Muscle of leg (tissue), 11 donors: Measurements from ENCODE around the gene SRMS. TPM values are rescaled to one million over a fixed set of nuclear protein-coding genes. Genes with fewer than 3 reads are reported as not detected.
"Not testable (repeated sequence)": the region's sequence is repeated elsewhere in the genome, so short reads cannot be mapped to it uniquely, and the experiment has no call there.

Source experiments
- DNase-seq: peaks from one replicate; pipeline ENCODE4 v3.0.0; 2013
- H3K27ac ChIP-seq: one replicate; pipeline ENCODE4 v1.5.1; 2013; ENCODE audit warnings: mild to moderate bottlenecking, low read length, control low read depth
- H3K27me3 ChIP-seq: one replicate; pipeline ENCODE4 v1.6.1; 2013; ENCODE audit warnings: low read length; ENCODE audit not compliant: control insufficient read depth, insufficient read depth
- H3K36me3 ChIP-seq: one replicate; pipeline ENCODE4 v1.6.1; 2013; ENCODE audit warnings: low read length; ENCODE audit not compliant: control insufficient read depth, insufficient read depth
- H3K4me1 ChIP-seq: one replicate; pipeline ENCODE4 v1.6.1; 2013; ENCODE audit warnings: low read length; ENCODE audit not compliant: control insufficient read depth, insufficient read depth
- H3K4me3 ChIP-seq: one replicate; pipeline ENCODE4 v1.5.1; 2013; ENCODE audit warnings: low read length, control low read depth
- H3K9me3 ChIP-seq: replicated peaks from 2 replicates; pipeline ENCODE4 v1.6.1; 2013; ENCODE audit warnings: low read depth, low read length; ENCODE audit not compliant: control insufficient read depth
- WGBS: methylation state at CpG from one replicate; pipeline ENCODE4 v1.1.5; 2013; ENCODE audit warnings: missing lambda C conversion rate; ENCODE audit not compliant: insufficient coverage; 5-methylcytosine and 5-hydroxymethylcytosine counted together
- polyA plus RNA-seq, 8 donors: library from polyadenylated mRNA; unstranded; fragments of 120-200 nt; gene quantifications; one replicate each; pipeline versions ENCODE4 v1.2.1 to v1.2.3, GENCODE V29; 2013; ENCODE audit warnings: inconsistent platforms in 1 of 8, low replicate concordance in 1 of 8; ENCODE audit not compliant: insufficient read length in 8 of 8, insufficient read depth in 1 of 8
- total RNA-seq: library from RNA; stranded (reverse); fragments of 120-200 nt; gene quantifications from one replicate; pipeline ENCODE4 v1.2.4, GENCODE V29; 2013

The SRMS gene
- total and polyA plus RNA-seq, 9 donors = not detected

DNA sequence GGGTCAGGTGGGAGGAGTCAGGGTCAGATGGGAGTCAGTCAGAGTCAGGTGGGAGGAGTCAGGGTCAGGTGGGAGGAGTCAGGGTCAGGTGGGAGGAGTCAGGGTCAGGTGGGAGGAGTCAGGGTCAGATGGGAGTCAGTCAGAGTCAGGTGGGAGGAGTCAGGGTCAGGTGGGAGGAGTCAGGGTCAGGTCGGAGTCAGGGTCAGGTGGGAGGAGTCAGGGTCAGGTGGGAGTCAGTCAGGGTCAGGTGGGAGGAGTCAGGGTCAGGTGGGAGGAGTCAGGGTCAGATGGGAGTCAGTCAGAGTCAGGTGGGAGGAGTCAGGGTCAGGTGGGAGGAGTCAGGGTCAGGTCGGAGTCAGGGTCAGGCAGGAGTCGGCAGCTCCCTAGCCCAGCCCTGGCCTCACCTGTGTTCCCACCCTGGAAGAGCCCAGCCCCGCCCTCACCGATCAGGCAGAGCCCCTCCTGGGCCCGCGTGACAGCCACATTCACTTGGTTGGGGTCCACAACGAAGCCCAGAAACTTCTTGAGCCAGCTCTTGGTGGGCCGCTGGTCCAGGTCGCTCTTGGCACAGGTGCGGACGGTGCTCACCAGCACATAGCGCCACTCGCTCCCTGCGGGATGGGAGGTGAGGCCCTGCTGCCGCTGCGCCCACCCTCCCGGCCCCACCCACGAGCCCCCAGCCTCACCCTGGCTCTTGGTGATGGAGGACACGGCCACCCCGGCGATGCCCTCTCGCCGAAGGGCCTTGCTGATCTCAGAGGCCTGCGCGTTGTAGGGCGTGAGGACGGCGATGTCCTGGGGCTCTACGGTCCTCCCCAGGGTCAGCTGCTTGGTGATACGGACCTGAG, 12.2 kb upstream of the SRMS start:
- peaks cover 54% of the 10 kb centered on the region for H3K36me3 ChIP-seq
- H3K4me3 ChIP-seq, DNase-seq, H3K27ac ChIP-seq, H3K9me3 ChIP-seq, H3K27me3 ChIP-seq: not testable (repeated sequence)
- 92% methylated on average over 26 of the region's 31 CpGs for whole genome bisulfite sequencing
- H3K4me1 ChIP-seq = peaks cover 10% of the 10 kb centered on the region

DNA sequence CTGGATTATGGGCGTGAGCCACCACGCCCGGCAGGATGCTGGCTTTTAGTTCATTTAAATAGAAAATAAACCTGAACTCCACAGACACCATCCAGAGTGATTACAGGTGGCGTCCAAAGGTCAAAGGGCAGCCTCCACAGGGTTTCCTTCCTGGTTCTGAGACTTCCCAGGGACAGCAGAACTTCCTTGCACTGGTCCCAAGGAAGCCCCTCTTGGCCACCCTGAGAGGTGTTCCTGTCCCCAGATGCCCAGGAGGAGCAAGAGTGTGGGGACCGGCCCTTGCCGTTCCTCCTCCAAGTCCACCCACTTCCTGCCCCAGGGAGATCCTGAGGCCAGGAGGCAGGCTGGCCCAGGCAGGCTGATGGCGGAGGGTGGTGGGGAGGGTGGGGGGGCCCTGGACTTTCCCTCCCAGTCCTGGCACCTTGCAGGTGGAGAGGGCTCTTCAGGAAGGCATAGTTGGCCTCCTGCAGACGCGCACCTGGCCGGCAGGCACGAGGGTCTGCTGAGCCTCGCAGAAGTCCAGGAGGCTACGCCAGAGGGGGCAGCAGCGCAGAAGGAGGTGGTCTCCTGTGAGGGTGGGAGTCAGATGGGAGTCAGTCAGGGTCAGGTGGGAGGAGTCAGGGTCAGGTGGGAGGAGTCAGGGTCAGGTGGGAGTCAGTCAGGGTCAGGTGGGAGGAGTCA, 11.4 kb upstream of the SRMS start:
- peaks cover 9% of the 10 kb centered on the region for H3K27me3 ChIP-seq
- DNase-seq = no peak
- H3K36me3 ChIP-seq = peaks cover 46% of the 10 kb centered on the region
- no peak overlapping the region for H3K27ac ChIP-seq
- WGBS = 94% methylated on average over 8 of the region's 14 CpGs
- H3K4me1 ChIP-seq = peaks cover 17% of the 10 kb centered on the region
- no peaks in the 10 kb centered on the region for H3K9me3 ChIP-seq
- H3K4me3 ChIP-seq = no peak overlapping the region

DNA sequence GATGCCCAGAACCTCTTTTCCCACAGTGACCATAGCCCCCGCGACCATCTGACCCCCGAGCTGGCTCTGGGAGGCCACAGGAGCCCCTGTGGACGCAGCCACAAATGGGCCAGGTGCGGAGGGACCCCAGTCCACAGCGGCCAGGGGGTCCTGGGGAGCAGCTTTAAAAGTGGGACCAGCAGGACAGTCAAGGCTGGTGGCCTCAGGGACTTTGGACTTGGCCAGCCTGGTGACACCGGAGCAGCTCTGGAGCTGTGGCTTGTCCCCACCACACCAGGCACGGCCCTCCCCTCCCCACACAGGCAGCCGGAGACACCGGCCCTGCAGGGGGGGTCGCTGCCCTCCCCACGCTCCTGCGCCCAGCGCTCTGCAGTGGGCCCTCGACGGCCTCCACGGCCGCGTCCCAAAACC, 9.9 kb upstream of the SRMS start:
- 89% methylated on average over 19 of the region's 19 CpGs for WGBS
- no peak overlapping the region for H3K27ac ChIP-seq
- H3K27me3 ChIP-seq = peaks cover 23% of the 10 kb centered on the region
- H3K4me3 ChIP-seq = no peak overlapping the region
- H3K36me3 ChIP-seq = peaks cover 32% of the 10 kb centered on the region
- no peaks in the 10 kb centered on the region for H3K9me3 ChIP-seq
- DNase-seq = no peak
- H3K4me1 ChIP-seq = peaks cover 28% of the 10 kb centered on the region

DNA sequence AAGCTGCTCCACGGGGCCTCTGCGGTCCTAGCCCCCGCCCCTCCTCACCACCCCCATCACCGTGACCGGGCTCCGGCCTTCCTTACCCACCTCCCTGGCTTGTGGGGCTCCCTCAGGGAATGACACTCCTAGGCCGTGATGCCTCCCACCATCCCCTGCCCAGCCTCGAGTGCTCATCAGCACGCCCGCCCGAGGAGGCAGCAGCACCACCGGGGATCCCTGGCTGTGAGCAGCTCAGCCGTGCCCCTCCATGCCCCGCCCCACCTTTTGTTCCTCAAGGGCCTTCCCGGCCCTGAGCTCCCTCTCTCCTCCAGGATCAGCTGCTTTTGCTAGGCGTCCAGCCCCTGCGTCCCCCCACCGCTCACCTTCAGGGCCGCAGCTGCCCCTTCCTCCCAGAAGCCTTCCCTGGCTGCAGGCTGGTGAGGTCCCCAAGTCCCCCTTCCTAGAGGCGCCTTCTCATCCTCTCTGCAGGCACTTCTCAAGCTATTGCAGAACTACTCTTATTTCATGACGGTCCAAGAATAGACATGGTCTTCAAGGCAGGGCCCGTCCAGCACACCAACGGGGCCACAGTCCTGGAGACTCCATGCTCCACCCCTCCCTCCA, 9.4 kb upstream of the SRMS start:
- H3K9me3 ChIP-seq = no peaks in the 10 kb centered on the region
- H3K4me3 ChIP-seq = no peak overlapping the region
- WGBS = 37% methylated on average over 23 of the region's 23 CpGs
- peaks cover 27% of the 10 kb centered on the region for H3K36me3 ChIP-seq
- DNase-seq = no peak
- H3K27me3 ChIP-seq = peaks cover 27% of the 10 kb centered on the region
- peaks cover 28% of the 10 kb centered on the region for H3K4me1 ChIP-seq
- H3K27ac ChIP-seq = no peak overlapping the region

DNA sequence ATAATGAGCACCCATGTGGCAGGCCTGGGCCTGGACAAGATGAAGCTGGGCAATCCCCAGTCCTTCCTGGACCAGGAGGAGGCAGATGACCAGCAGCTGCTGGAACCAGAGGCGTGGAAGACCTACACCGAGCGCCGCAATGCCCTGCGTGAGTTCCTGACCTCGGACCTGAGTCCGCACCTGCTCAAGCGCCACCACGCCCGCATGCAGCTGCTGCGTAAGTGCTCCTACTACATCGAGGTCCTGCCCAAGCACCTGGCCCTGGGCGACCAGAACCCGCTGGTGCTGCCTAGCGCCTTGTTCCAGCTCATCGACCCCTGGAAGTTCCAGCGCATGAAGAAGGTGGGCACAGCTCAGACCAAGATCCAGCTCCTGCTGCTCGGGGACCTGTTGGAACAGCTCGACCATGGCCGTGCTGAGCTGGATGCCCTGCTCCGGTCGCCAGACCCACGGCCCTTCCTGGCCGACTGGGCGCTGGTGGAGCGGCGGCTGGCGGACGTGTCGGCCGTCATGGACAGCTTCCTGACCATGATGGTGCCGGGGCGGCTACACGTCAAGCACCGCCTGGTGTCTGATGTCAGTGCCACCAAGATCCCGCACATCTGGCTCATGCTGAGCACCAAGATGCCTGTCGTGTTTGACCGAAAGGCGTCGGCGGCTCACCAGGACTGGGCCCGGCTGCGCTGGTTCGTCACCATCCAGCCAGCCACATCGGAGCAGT, 8.3 kb upstream of the SRMS start:
- H3K9me3 ChIP-seq = no peaks in the 10 kb centered on the region
- no peak overlapping the region for H3K4me3 ChIP-seq
- H3K27ac ChIP-seq = no peak overlapping the region
- H3K27me3 ChIP-seq = peaks cover 35% of the 10 kb centered on the region
- 89% methylated on average over 45 of the region's 45 CpGs for WGBS
- peaks cover 28% of the 10 kb centered on the region for H3K4me1 ChIP-seq
- no peak for DNase-seq
- H3K36me3 ChIP-seq = peaks cover 16% of the 10 kb centered on the region

DNA sequence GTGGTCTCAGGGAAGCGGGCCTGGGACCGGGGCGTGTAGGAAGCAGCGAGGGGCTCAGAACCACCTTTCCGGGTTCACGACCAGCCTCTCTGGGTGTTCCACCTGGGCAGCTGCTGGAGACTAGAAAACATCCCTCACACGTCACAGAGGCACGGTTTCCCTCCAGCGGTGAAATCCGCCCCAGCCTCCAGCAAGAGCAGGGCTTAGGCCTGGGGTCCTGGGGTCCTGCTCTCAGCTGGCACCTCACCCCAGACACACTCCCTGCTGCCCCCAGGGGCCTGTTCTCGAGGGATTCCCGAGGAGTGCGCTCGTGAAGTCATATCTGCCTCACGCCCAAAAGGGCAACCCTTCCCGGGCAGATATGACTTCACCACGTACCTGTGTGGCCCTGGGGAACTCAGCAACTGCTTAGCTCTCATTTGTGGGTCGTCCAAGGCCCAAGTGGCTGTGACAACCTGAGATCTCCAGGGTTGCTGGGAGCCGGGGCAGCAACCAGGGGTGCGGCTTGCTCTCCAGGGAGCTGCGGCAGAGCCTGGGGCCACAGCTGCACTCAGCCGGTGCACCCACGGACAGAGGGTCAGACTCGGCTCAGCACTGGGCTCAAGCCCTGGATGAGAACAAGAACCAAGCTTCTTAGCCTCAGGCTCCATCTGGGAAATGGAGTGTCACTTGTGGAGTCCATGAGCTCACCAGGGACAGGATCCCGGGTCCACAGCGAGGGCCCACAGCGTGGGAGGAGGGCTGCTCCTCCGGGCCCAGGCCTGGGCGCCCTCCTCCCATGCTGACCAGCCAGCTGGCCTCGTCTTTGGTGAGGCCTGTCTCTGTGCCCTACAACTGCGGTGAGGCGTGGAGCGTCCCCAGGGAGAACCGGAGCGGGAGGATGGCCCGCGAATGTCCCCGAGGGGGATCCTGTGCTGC, 7.1 kb upstream of the SRMS start:
- no peak overlapping the region for H3K4me3 ChIP-seq
- no peak for DNase-seq
- H3K4me1 ChIP-seq = peaks cover 28% of the 10 kb centered on the region
- H3K27ac ChIP-seq = no peak overlapping the region
- peaks cover 4% of the 10 kb centered on the region for H3K36me3 ChIP-seq
- peaks cover 38% of the 10 kb centered on the region for H3K27me3 ChIP-seq
- 59% methylated on average over 37 of the region's 38 CpGs for WGBS
- no peaks in the 10 kb centered on the region for H3K9me3 ChIP-seq

DNA sequence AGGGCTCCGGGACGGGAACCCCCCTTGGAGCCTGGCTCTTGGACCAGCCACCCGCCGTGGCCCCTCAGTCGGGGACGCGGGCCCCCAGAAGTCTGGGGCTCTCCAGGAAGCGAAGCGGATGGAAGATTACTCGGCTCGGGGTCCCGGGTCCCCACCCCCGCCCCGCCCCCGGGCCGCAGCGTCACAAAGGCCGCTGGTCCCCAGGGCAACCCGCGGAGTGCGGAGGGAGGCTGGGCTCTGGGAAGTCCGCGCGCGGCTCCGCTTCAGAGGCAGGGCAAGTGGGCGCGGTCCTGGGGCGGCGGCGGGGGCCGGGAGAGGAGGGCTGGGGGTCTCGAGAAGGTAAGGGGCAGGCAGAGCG, 6.4 kb upstream of the SRMS start, which contains the start of gene FNDC11:
Gene FNDC11, plus strand, starts transcription at position 227 of the 358 bp plus-strand sequence. CDS start 1,505 bp downstream, outside the sequence.
- H3K27me3 ChIP-seq = peaks cover 42% of the 10 kb centered on the region
- under 1% methylated on average over 27 of the region's 34 CpGs for WGBS

DNA sequence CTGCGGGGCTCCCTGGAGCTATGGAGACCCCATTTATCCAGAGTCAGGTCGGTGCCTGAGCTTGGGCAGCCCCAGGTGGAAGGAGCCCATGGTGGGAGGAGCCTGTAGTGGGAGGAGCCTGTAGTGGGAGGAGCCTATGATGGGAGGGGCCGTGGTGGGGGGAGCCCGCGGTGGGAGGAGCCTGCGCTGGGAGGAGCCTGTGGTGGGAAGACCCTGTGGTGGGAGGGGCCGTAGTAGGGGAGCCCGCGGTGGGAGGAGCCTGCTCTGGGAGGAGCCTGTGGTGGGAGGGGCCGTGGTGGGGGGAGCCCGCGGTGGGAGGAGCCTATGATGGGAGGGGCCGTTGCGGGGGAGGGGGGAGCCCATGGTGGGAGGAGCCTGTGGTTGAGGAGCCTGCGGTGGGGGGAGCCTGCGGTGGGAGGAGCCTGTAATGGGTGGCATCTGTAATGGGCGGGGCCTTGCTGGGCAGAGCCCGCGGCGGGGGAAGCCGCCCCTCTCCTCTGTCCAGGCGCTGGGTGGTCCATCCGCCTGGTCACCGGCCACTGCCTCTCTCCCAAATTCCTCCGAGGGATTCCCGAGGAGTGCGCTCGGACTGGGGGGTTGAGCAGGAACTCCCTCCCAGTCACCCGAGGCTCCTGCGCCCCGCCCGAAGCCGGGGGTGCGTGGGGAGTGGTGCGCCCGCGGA, 5.8 kb upstream of the SRMS start:
- Histone ChIP-seq H3K4me1 (peaks cover 28% of the 10 kb centered on the region), H3K27ac (no peak overlapping the region), H3K27me3 (peaks cover 47% of the 10 kb centered on the region), H3K9me3 (no peaks in the 10 kb centered on the region), H3K36me3 (no peaks in the 10 kb centered on the region), H3K4me3 (peak overlapping the region; percentile 50)
- WGBS = 1% methylated on average over 37 of the region's 37 CpGs
- peak; percentile 61 for DNase-seq

More for the DNA sequence above, 6.4 kb upstream of the SRMS start, which contains the start of gene FNDC11:
- no peak within 1 kb of the TSS for H3K27ac ChIP-seq
- H3K4me1 ChIP-seq = peaks cover 28% of the 10 kb centered on the region
- peak within 1 kb of the TSS; percentile 50 for H3K4me3 ChIP-seq
- no peaks in the 10 kb centered on the region for H3K9me3 ChIP-seq
- H3K36me3 ChIP-seq = peaks cover 3% of the 10 kb centered on the region
- DNase-seq = peak; percentile 52
